Loucy (cell line): ENCODE data around the gene FAM98C.

Experiments used
- EZH2phosphoT487 ChIP-seq: fragments of 200-600 bp; IDR thresholded peaks from 2 replicates; pipeline ENCODE4 v1.6.1; 2018; ENCODE audit warnings: antibody characterized with exemption, mild to moderate bottlenecking, moderate library complexity, borderline replicate concordance
- TF ChIP-seq, protein P1 (sequence below): fragments of 200-600 bp; sonication (generic); conservative IDR thresholded peaks from 2 replicates; pipeline ENCODE4 v1.5.1; 2014; ENCODE audit warnings: mild to moderate bottlenecking, antibody characterized with exemption, low read length

GRCh38 chr19:38412491-38412890 is 9.6 kb downstream of the FAM98C start:
- TF ChIP-seq, protein P1, sequence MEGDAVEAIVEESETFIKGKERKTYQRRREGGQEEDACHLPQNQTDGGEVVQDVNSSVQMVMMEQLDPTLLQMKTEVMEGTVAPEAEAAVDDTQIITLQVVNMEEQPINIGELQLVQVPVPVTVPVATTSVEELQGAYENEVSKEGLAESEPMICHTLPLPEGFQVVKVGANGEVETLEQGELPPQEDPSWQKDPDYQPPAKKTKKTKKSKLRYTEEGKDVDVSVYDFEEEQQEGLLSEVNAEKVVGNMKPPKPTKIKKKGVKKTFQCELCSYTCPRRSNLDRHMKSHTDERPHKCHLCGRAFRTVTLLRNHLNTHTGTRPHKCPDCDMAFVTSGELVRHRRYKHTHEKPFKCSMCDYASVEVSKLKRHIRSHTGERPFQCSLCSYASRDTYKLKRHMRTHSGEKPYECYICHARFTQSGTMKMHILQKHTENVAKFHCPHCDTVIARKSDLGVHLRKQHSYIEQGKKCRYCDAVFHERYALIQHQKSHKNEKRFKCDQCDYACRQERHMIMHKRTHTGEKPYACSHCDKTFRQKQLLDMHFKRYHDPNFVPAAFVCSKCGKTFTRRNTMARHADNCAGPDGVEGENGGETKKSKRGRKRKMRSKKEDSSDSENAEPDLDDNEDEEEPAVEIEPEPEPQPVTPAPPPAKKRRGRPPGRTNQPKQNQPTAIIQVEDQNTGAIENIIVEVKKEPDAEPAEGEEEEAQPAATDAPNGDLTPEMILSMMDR = no peak
- no peak for TF ChIP-seq EZH2phosphoT487
